ENCODE data around the gene COG2. TPM values are rescaled to one million over a fixed set of nuclear protein-coding genes. Genes with fewer than 3 reads are reported as not detected.

The COG2 gene
- total and polyA plus RNA-seq, 2 of the 13 experiments (the other 11 are each of a cell fraction or from before 2014, with no cell fraction given), result 16.8 to 36.3 TPM

DNA sequence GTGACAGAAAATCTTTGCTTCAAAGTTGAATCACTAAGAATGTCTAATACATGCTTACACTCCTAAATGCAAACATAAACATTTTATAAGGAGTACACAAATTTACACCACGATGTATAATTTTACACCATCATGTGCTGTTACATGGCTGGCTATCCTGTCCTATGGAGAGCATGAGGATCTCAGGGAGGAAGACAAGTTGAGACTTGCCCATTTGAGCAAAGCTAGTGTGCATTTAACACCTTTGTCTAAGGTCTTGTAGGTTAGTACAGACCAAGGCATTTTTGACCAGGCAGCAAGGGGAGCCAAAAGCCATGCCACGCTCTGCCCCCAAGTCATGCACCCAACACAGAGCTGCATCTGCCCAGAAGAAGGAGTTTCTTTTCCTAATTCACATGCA lies 14.5 kb upstream of the COG2 start:
- ChIA-PET POLR2A (no interaction called here), CTCF (ENCODE audit: low intra/inter-chr PET ratio, low total read pairs) (no interaction called here)
- ATAC-seq, result no peak
- Histone ChIP-seq H3K4me2 (ENCODE audit: low read depth, low read length) (no peak overlapping the region), H3K9ac (ENCODE audit: insufficient read depth, low read depth, low read length) (no peak overlapping the region), H3K36me3 (replicated peaks in 1 of 2; ENCODE audit: control insufficient read depth in 1 of 2, insufficient read depth in 2 of 2, low read length in 2 of 2) (no peaks in the 10 kb centered on the region), H3K79me2 (ENCODE audit: insufficient read depth, low read length) (no peaks in the 10 kb centered on the region), H3K4me3 (replicated peaks in 1 of 3; ENCODE audit: insufficient read depth in 1 of 3, low read depth in 2 of 3, low read length in 3 of 3) (no peak overlapping the region), H3K27ac (ENCODE audit: extremely low read length, insufficient read depth, low read length) (no peak overlapping the region), H3K27me3 (ENCODE audit: control insufficient read depth in 1 of 2, insufficient read depth in 2 of 2, low read length in 2 of 2) (peaks cover 0 to 5% of the 10 kb centered on the region in 2 experiments; a peak in 3 of 5 replicates), H2AFZ (ENCODE audit: low read length) (no peak overlapping the region), H3K4me1 (ENCODE audit: insufficient read depth, low read length) (peaks cover 16% of the 10 kb centered on the region), H3K9me3 (ENCODE audit: low read length) (no peaks in the 10 kb centered on the region), H4K20me1 (ENCODE audit: insufficient read depth, low read length) (no peaks in the 10 kb centered on the region)
- intact Hi-C loops (cut with micrococcal nuclease; ENCODE audit: unreplicated experiment) (no loop called here), in situ Hi-C loops (cut with HindIII; ENCODE audit: extremely low pct_ligation_motif_present, low pct_unique_long_range_greater_than_20kb) (loop anchor here (25.0 kb wide), 1 partner anchor 585 kb away; no protein-coding TSS in a partner anchor)
- WGBS (ENCODE audit: low lambda C conversion rate), result 71% methylated on average over 2 of the region's 2 CpGs
- BruUV-seq (replicated peaks), result no TSS peak
- FAIRE-seq, result no peak
- no peak for DNase-seq (ENCODE audit: low spot score)
- TF ChIP-seq JUNB (CRISPR knock-in tag; IDR thresholded peaks at IDR 0.05; ENCODE audit: borderline replicate concordance) (no peak), ZFX (CRISPR knock-in tag; IDR thresholded peaks at IDR 0.05; ENCODE audit: low read depth) (no peak), TP53 (CRISPR knock-in tag; conservative IDR thresholded peaks at IDR 0.05) (0 out of 2 replicates have a peak, but pooled peaks have one; percentile 64), CENPBD1 (CRISPR knock-in tag; IDR thresholded peaks at IDR 0.05; ENCODE audit: borderline replicate concordance, low read depth) (no peak), ZNF781 (CRISPR knock-in tag; IDR thresholded peaks at IDR 0.05; ENCODE audit: borderline replicate concordance, not compliant biosample characterization) (no peak)

- BruUV-seq (replicated peaks), result no TSS peak
Observed at GRCh38 chr1:230629511-230629910, 12.8 kb upstream of the COG2 start.

More at GRCh38 chr1:230629511-230629910, 12.8 kb upstream of the COG2 start:
- Histone ChIP-seq H3K9me3 (ENCODE audit: low read length) (no peaks in the 10 kb centered on the region), H3K9ac (ENCODE audit: insufficient read depth, low read depth, low read length) (no peak overlapping the region), H3K27ac (ENCODE audit: extremely low read length, insufficient read depth, low read length) (no peak overlapping the region), H3K4me3 (replicated peaks in 1 of 3; ENCODE audit: insufficient read depth in 1 of 3, low read depth in 2 of 3, low read length in 3 of 3) (no peak overlapping the region), H3K79me2 (ENCODE audit: insufficient read depth, low read length) (no peaks in the 10 kb centered on the region), H3K27me3 (ENCODE audit: control insufficient read depth in 1 of 2, insufficient read depth in 2 of 2, low read length in 2 of 2) (no peaks in the 10 kb centered on the region; a peak in 1 of 5 replicates), H2AFZ (ENCODE audit: low read length) (no peak overlapping the region), H4K20me1 (ENCODE audit: insufficient read depth, low read length) (no peaks in the 10 kb centered on the region), H3K4me1 (ENCODE audit: insufficient read depth, low read length) (peaks cover 31% of the 10 kb centered on the region), H3K36me3 (replicated peaks in 1 of 2; ENCODE audit: control insufficient read depth in 1 of 2, insufficient read depth in 2 of 2, low read length in 2 of 2) (no peaks in the 10 kb centered on the region; a peak in 1 of 5 replicates), H3K4me2 (ENCODE audit: low read depth, low read length) (no peak overlapping the region)
- ChIA-PET CTCF (ENCODE audit: low intra/inter-chr PET ratio, low total read pairs) (no interaction called here), POLR2A (no interaction called here)
- intact Hi-C loops (cut with micrococcal nuclease; ENCODE audit: unreplicated experiment) (no loop called here), in situ Hi-C loops (cut with HindIII; ENCODE audit: extremely low pct_ligation_motif_present, low pct_unique_long_range_greater_than_20kb) (loop anchor here (25.0 kb wide), 1 partner anchor 583 kb away; no protein-coding TSS in a partner anchor)
- TF ChIP-seq ZBTB43 (CRISPR knock-in tag; conservative IDR thresholded peaks at IDR 0.05), result no peak
- no peak for TF ChIP-seq ZNF121 (CRISPR knock-in tag; IDR thresholded peaks at IDR 0.05)
- no peak for TF ChIP-seq ZNF644 (CRISPR knock-in tag; IDR thresholded peaks at IDR 0.05; ENCODE audit: low read depth)
- TF ChIP-seq NCOA2 (CRISPR knock-in tag; IDR thresholded peaks at IDR 0.05), result no peak
- no peak for TF ChIP-seq NFKBIZ (CRISPR knock-in tag; IDR thresholded peaks at IDR 0.05)
- TF ChIP-seq ZFP62 (CRISPR knock-in tag; IDR thresholded peaks at IDR 0.05), result no peak
- no peak for TF ChIP-seq KDM4B (CRISPR knock-in tag; IDR thresholded peaks at IDR 0.05)
- TF ChIP-seq HNF4G (IDR thresholded peaks at IDR 0.05; ENCODE audit: borderline replicate concordance, low read depth, low read length), result no peak
- no peak for TF ChIP-seq HNF4G (CRISPR knock-in tag; IDR thresholded peaks at IDR 0.05; ENCODE audit: borderline replicate concordance, low read depth)
- TF ChIP-seq ZNF577 (CRISPR knock-in tag; IDR thresholded peaks at IDR 0.05; ENCODE audit: borderline replicate concordance, low read depth), result no peak
- TF ChIP-seq MAFF (IDR thresholded peaks at IDR 0.05; ENCODE audit: low read depth, low read length), result no peak
- TF ChIP-seq TAF15 (IDR thresholded peaks at IDR 0.05; ENCODE audit: low read depth, low read length, poor library complexity, severe bottlenecking), result no peak
- TF ChIP-seq PCBP1 (IDR thresholded peaks at IDR 0.05; ENCODE audit: borderline replicate concordance, low read depth, low read length), result no peak
- DNase-seq (ENCODE audit: low spot score) (no peak), FAIRE-seq (no peak), ATAC-seq (no peak)
